K562 (cell line): Measurements from ENCODE around the gene DNAI7. TPM values are rescaled to one million over a fixed set of nuclear protein-coding genes. Genes with fewer than 3 reads are reported as not detected.

Experiments used
- ATAC-seq: fragments of 200-7000 bp; cut with Tn5 transposase; 3 replicates; pipeline ENCODE4 v1.9.1; 2020; ENCODE audit warnings: moderate library complexity
- BruUV-seq: library from RNA; stranded (reverse); fragments of 400-500 nt; replicated peaks from 2 replicates; lab custom pipeline; 2021; lab: Mats Ljungman, UMichigan
- CTCF ChIA-PET: fragments of 300-600 bp; formaldehyde crosslinking; extraction: SDS; loops from one replicate; lab custom pipeline; 2021; ENCODE audit warnings: low intra/inter-chr PET ratio; lab: Yijun Ruan, JAX
- POLR2A ChIA-PET: fragments of 300-600, 350-650 bp; sonication (Branson Sonifier 250); formaldehyde crosslinking; extraction: SDS; loops from one replicate; lab custom pipeline; 2021; ENCODE audit warnings: antibody characterized with exemption, inconsistent platforms; lab: Yijun Ruan, JAX
- DNase-seq, 4 experiments: peaks; one replicate each; pipeline versions ENCODE4 v3.0.0 to v3.0.0-alpha.2; 2011 to 2018; ENCODE audit warnings: low spot score in 3 of 4, mixed read lengths in 3 of 4; ENCODE audit errors: extremely low read depth in 1 of 4
- FAIRE-seq: peaks from 2 replicates; lab custom pipeline; 2011; peaks lifted over from hg19 to GRCh38; lab: Jason Lieb, UNC
- H2AFZ ChIP-seq: 2 replicates; pipeline ENCODE4 v1.6.0; 2011; ENCODE audit warnings: low read depth, low read length, control low read depth, inconsistent platforms
- H3K27ac ChIP-seq: fragments of 200-600 bp; 3 replicates; pipeline ENCODE4 v1.8.0; 2011; ENCODE audit warnings: low read depth, mild to moderate bottlenecking, control low read depth, inconsistent platforms, low read length, moderate library complexity, mixed read lengths; ENCODE audit errors: extremely low read depth
- H3K27me3 ChIP-seq, 2 experiments: fragments of 300-600 bp in 1 of 2; 2 replicates in 1 of 2; 3 replicates in 1 of 2; pipeline versions ENCODE4 v1.6.0 to v1.8.0; 2011; ENCODE audit warnings: inconsistent platforms in 2 of 2, low read length in 2 of 2, mild to moderate bottlenecking in 1 of 2, mixed read lengths in 1 of 2, moderate library complexity in 1 of 2; ENCODE audit not compliant: control insufficient read depth in 2 of 2, insufficient read depth in 2 of 2
- H3K36me3 ChIP-seq: fragments of 300-600 bp; 3 replicates; pipeline ENCODE4 v1.8.0; 2011; ENCODE audit warnings: mild to moderate bottlenecking, low read length, inconsistent platforms; ENCODE audit not compliant: control insufficient read depth, insufficient read depth
- H3K4me1 ChIP-seq, 2 experiments: fragments of 200-600 bp in 1 of 2; replicated peaks in 1 of 2; 2 replicates in 1 of 2; 3 replicates in 1 of 2; pipeline versions ENCODE4 v1.5.1 to v1.8.0; 2011; ENCODE audit warnings: inconsistent platforms in 2 of 2, low read length in 2 of 2, mild to moderate bottlenecking in 1 of 2, mixed read lengths in 1 of 2, moderate library complexity in 1 of 2; ENCODE audit not compliant: control insufficient read depth in 2 of 2, insufficient read depth in 2 of 2
- H3K4me2 ChIP-seq: 2 replicates; pipeline ENCODE4 v1.6.1; 2011; ENCODE audit warnings: low read length, control low read depth, inconsistent platforms, mixed read lengths; ENCODE audit not compliant: insufficient read depth
- H3K4me3 ChIP-seq: fragments of 200-600 bp; sonication (generic), shearing (Covaris generic); 2 replicates; pipeline ENCODE4 v1.5.1; 2016; ENCODE audit warnings: control low read depth, inconsistent platforms
- H3K79me2 ChIP-seq: fragments of 200-600 bp; 3 replicates; pipeline ENCODE4 v1.8.0; 2011; ENCODE audit warnings: low read length, inconsistent platforms; ENCODE audit not compliant: control insufficient read depth, insufficient read depth
- H3K9ac ChIP-seq, 2 experiments: 2 replicates each; pipeline versions ENCODE4 v1.6.0 to v1.6.1; 2011; ENCODE audit warnings: low read depth in 2 of 2, low read length in 2 of 2, control low read depth in 1 of 2, inconsistent platforms in 1 of 2, mild to moderate bottlenecking in 1 of 2, mixed read lengths in 1 of 2; ENCODE audit not compliant: insufficient read depth in 1 of 2
- H3K9me1 ChIP-seq: one replicate; pipeline ENCODE4 v1.6.0; 2011; ENCODE audit warnings: inconsistent platforms, mild to moderate bottlenecking, low read length, moderate library complexity; ENCODE audit not compliant: control insufficient read depth, insufficient read depth
- H3K9me3 ChIP-seq: replicated peaks from 2 replicates; pipeline ENCODE4 v1.5.1; 2011; ENCODE audit warnings: low read depth, low read length, inconsistent platforms; ENCODE audit not compliant: control insufficient read depth, insufficient read depth
- H4K20me1 ChIP-seq: replicated peaks from 2 replicates; pipeline ENCODE4 v1.6.1; 2011; ENCODE audit warnings: low read length, inconsistent platforms, mixed read lengths; ENCODE audit not compliant: control insufficient read depth, insufficient read depth
- ARID1B ChIP-seq: fragments of 450-650 bp; IDR thresholded peaks from 2 replicates; pipeline ENCODE4 v1.6.1; 2016; ENCODE audit warnings: antibody characterized with exemption, mild to moderate bottlenecking, inconsistent platforms
- CBX8 ChIP-seq: fragments of 200-600 bp; sonication (generic); IDR thresholded peaks from 2 replicates; pipeline ENCODE4 v1.6.1; 2012; ENCODE audit warnings: borderline replicate concordance, mixed run types, low read depth, mild to moderate bottlenecking, moderate library complexity, mixed read lengths, low read length, control low read depth, inconsistent platforms; ENCODE audit not compliant: poor library complexity, severe bottlenecking; ENCODE audit errors: extremely low read depth
- CEBPB ChIP-seq: fragments of 450-650 bp; IDR thresholded peaks from 2 replicates; pipeline ENCODE4 v1.6.1; 2016; ENCODE audit warnings: missing genetic modification characterization, missing compliant biosample characterization
- CEBPG ChIP-seq, 3 experiments: fragments of 200-800 bp in 1 of 3; sonication (Bioruptor generic) in 1 of 3; sonication (generic) in 1 of 3; formaldehyde crosslinking in 1 of 3; IDR thresholded peaks in 2 of 3; conservative IDR thresholded peaks in 1 of 3; 2 replicates each; pipeline versions ENCODE4 v1.6.1 to v1.8.0; 2016 to 2022; ENCODE audit warnings: missing compliant biosample characterization in 2 of 3, missing genetic modification characterization in 2 of 3, mild to moderate bottlenecking in 1 of 3, missing genetic modification reagents in 1 of 3
- CEBPZ ChIP-seq: fragments of 150-350 bp; IDR thresholded peaks from 2 replicates; pipeline ENCODE4 v1.6.1; 2014; ENCODE audit warnings: low read depth, mild to moderate bottlenecking, low read length, borderline replicate concordance
- PTBP1 ChIP-seq: fragments of 200-400 bp; formaldehyde crosslinking; IDR thresholded peaks from 2 replicates; pipeline ENCODE4 v1.6.1; 2017; ENCODE audit warnings: low read depth, low read length
- RBBP5 ChIP-seq: fragments of 200-600 bp; sonication (generic); IDR thresholded peaks from 2 replicates; pipeline ENCODE4 v1.6.1; 2012; ENCODE audit warnings: borderline replicate concordance, mild to moderate bottlenecking, low read length, control low read depth, inconsistent platforms; ENCODE audit not compliant: insufficient read depth, poor library complexity, severe bottlenecking
- WGBS: fragments of 100-300 bp; shearing (Covaris generic); methylation state at CpG from one replicate; pipeline ENCODE4 v1.1.6; 2016; ENCODE audit warnings: low coverage, mixed read lengths; ENCODE audit not compliant: insufficient coverage; ENCODE audit errors: missing lambda C conversion rate; 5-methylcytosine and 5-hydroxymethylcytosine counted together
- in situ Hi-C: fragments of 300-500 bp; cut with MboI; formaldehyde crosslinking; loops from 4 replicates; pipeline ENCODE4 v1.15.0; 2018; ENCODE audit warnings: inconsistent platforms, mixed read lengths
- intact Hi-C: fragments of 100-400 bp; cut with micrococcal nuclease; formaldehyde crosslinking; loops from 2 replicates; pipeline ENCODE4 v1.14.2; 2022
- polyA plus RNA-seq, 8 experiments: library from polyadenylated mRNA; depleted of rRNA in 4 of 8; stranded (reverse) in 5 of 8; unstranded in 3 of 8; fragments of >200 nt; fragmentation: Nextera tagmentation in 2 of 8; fragmentation: Illumina TruSeq in 1 of 8; extraction: Ambion mirVana in 2 of 8; extraction: Trizol in 1 of 8; gene quantifications; 2 replicates each; pipeline versions ENCODE4 v1.2.1 to v1.2.3, GENCODE V29; 2011 to 2014; ENCODE audit warnings: inconsistent platforms in 1 of 8, missing spikeins in 1 of 8
- total RNA-seq, 7 experiments: library from RNA; depleted of rRNA in 6 of 7; stranded (reverse); fragments of >200 nt in 6 of 7; fragmentation: Illumina TruSeq in 2 of 7; extraction: Trizol in 2 of 7; gene quantifications; 2 replicates each; pipeline versions ENCODE4 v1.2.1 to v1.2.3, GENCODE V29; 2011 to 2021; ENCODE audit warnings: low replicate concordance in 1 of 7

Gene DNAI7
- total and polyA plus RNA-seq, 9 of the 15 experiments (the other 6 are each of a cell fraction or from before 2014, with no cell fraction given) = 0.06 to 0.76 (median 0.17) TPM; not detected in 1

GRCh38 chr12:25162866-25163265 lies 32.1 kb downstream of the DNAI7 start:
- Histone ChIP-seq H3K4me2 (no peak overlapping the region), H3K27me3 (peaks cover 0 to 14% of the 10 kb centered on the region in 2 experiments; a peak in 2 of 5 replicates), H3K27ac (no peak overlapping the region), H3K4me3 (no peak overlapping the region), H3K4me1 (no peaks in the 10 kb centered on the region), H3K79me2 (no peaks in the 10 kb centered on the region), H4K20me1 (no peaks in the 10 kb centered on the region), H3K9ac (no peak overlapping the region), H3K9me3 (no peaks in the 10 kb centered on the region), H3K36me3 (no peaks in the 10 kb centered on the region), H2AFZ (no peak overlapping the region), H3K9me1 (no peaks in the 10 kb centered on the region)
- FAIRE-seq (no peak), ATAC-seq (no peak), DNase-seq (no peak)
- BruUV-seq = no TSS peak
- in situ Hi-C loops = no loop called here
- intact Hi-C loops = no loop called here
- ChIA-PET CTCF (no interaction called here), POLR2A (no interaction called here)
- TF ChIP-seq RBBP5 (no peak), PTBP1 (no peak), CBX8 (no peak), CEBPB (tag) (peak; percentile 83), ARID1B (0 out of 2 replicates have a peak, but pooled peaks have one; percentile 3), CEBPZ (no peak), CEBPG (CRISPR knock-in tag; IDR thresholded peaks at IDR 0.05) (no peak), CEBPG (tag; conservative IDR thresholded peaks at IDR 0.05 in 1 of 2, IDR thresholded peaks at IDR 0.05 in 1 of 2) (peak in 1 of 2 experiments; percentile 46; a peak in 1 of 4 replicates)
- 11% methylated on average over 6 of the region's 6 CpGs for WGBS
